ENCODE measurements around the gene KCNJ6.

Gene KCNJ6

GRCh38 chr21:37561941-37562919 is 354.0 kb downstream of the KCNJ6 start:
- in situ Hi-C loops (cut with HindIII; ENCODE audit: low pct_ligation_motif_present, low pct_unique_long_range_greater_than_20kb, low sequenced_read_pairs), result no loop called here

GRCh38 chr21:37561506-37561905 is 354.8 kb downstream of the KCNJ6 start:
- DNase-seq, result no peak
- in situ Hi-C loops (cut with HindIII; ENCODE audit: low pct_ligation_motif_present, low pct_unique_long_range_greater_than_20kb, low sequenced_read_pairs), result no loop called here

More at GRCh38 chr21:37561941-37562919, 354.0 kb downstream of the KCNJ6 start:
- DNase-seq, result no peak

GRCh38 chr21:37560385-37560784 is 355.9 kb downstream of the KCNJ6 start:
- in situ Hi-C loops (cut with HindIII; ENCODE audit: low pct_ligation_motif_present, low pct_unique_long_range_greater_than_20kb, low sequenced_read_pairs), result no loop called here
- DNase-seq, result no peak

GRCh38 chr21:37558676-37559211 is 357.5 kb downstream of the KCNJ6 start:
- in situ Hi-C loops (cut with HindIII; ENCODE audit: low pct_ligation_motif_present, low pct_unique_long_range_greater_than_20kb, low sequenced_read_pairs), result no loop called here
- DNase-seq, result no peak
